ENCODE results near the gene JAKMIP2. TPM values are rescaled to one million over a fixed set of nuclear protein-coding genes. Genes with fewer than 3 reads are reported as not detected.

Gene JAKMIP2
- polyA plus RNA-seq, 1 donor from 2014 or later, result 46.3 TPM

- H4K20me1 ChIP-seq (ENCODE audit: insufficient read depth), result no peaks in the 10 kb centered on the region
- H3K36me3 ChIP-seq (ENCODE audit: insufficient read depth, low read length), result peaks cover 7% of the 10 kb centered on the region
- no peaks in the 10 kb centered on the region for H3K79me2 ChIP-seq (replicated peaks; ENCODE audit: insufficient read depth, low read length)
- H3K4me2 ChIP-seq (ENCODE audit: low read length), result no peak overlapping the region
- H3K9ac ChIP-seq (ENCODE audit: low read length), result no peak overlapping the region
- no peaks in the 10 kb centered on the region for H3K27me3 ChIP-seq (ENCODE audit: insufficient read depth, low read depth, low read length)
- H3F3A ChIP-seq (ENCODE audit: insufficient read depth, low read length, poor library complexity, severe bottlenecking), result peaks cover 15% of the 10 kb centered on the region
- no peak overlapping the region for H2AFZ ChIP-seq (ENCODE audit: low read depth, low read length)
- TF ChIP-seq POLR2AphosphoS5 (IDR thresholded peaks at IDR 0.05), result no peak
- no peak for TF ChIP-seq SMC3 (conservative IDR thresholded peaks at IDR 0.05; ENCODE audit: poor library complexity)
- no peak for TF ChIP-seq EZH2 (IDR thresholded peaks at IDR 0.05; ENCODE audit: borderline replicate concordance, insufficient read depth, low read length, poor library complexity, severe bottlenecking)
- no peak overlapping the region for H3K4me3 ChIP-seq (ENCODE audit: low read length)
- H3K27ac ChIP-seq (ENCODE audit: low read length), result no peak overlapping the region
- no peaks in the 10 kb centered on the region for H3K9me2 ChIP-seq (ENCODE audit: insufficient read depth, low read length)
- H3K9me3 ChIP-seq (ENCODE audit: low read length), result no peaks in the 10 kb centered on the region
These were observed 116.1 kb downstream of the JAKMIP2 start for GRCh38 chr5:147666419-147666818.

GRCh38 chr5:147661541-147661940 is 121.0 kb downstream of the JAKMIP2 start:
- Histone ChIP-seq H3K27me3 (ENCODE audit: insufficient read depth, low read depth, low read length) (no peaks in the 10 kb centered on the region), H3K79me2 (replicated peaks; ENCODE audit: insufficient read depth, low read length) (no peaks in the 10 kb centered on the region), H3F3A (ENCODE audit: insufficient read depth, low read length, poor library complexity, severe bottlenecking) (no peaks in the 10 kb centered on the region), H3K9me3 (ENCODE audit: low read length) (peaks cover 5% of the 10 kb centered on the region), H3K9me2 (ENCODE audit: insufficient read depth, low read length) (no peaks in the 10 kb centered on the region), H3K27ac (ENCODE audit: low read length) (no peak overlapping the region), H3K9ac (ENCODE audit: low read length) (no peak overlapping the region), H4K20me1 (ENCODE audit: insufficient read depth) (no peaks in the 10 kb centered on the region), H3K36me3 (ENCODE audit: insufficient read depth, low read length) (peaks cover 14% of the 10 kb centered on the region), H2AFZ (ENCODE audit: low read depth, low read length) (no peak overlapping the region), H3K4me2 (ENCODE audit: low read length) (no peak overlapping the region), H3K4me3 (ENCODE audit: low read length) (no peak overlapping the region)
- TF ChIP-seq, protein P1, sequence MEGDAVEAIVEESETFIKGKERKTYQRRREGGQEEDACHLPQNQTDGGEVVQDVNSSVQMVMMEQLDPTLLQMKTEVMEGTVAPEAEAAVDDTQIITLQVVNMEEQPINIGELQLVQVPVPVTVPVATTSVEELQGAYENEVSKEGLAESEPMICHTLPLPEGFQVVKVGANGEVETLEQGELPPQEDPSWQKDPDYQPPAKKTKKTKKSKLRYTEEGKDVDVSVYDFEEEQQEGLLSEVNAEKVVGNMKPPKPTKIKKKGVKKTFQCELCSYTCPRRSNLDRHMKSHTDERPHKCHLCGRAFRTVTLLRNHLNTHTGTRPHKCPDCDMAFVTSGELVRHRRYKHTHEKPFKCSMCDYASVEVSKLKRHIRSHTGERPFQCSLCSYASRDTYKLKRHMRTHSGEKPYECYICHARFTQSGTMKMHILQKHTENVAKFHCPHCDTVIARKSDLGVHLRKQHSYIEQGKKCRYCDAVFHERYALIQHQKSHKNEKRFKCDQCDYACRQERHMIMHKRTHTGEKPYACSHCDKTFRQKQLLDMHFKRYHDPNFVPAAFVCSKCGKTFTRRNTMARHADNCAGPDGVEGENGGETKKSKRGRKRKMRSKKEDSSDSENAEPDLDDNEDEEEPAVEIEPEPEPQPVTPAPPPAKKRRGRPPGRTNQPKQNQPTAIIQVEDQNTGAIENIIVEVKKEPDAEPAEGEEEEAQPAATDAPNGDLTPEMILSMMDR (IDR thresholded peaks at IDR 0.05; ENCODE audit: poor library complexity, severe bottlenecking), result no peak
- TF ChIP-seq RAD21 (conservative IDR thresholded peaks at IDR 0.05), result no peak

DNA sequence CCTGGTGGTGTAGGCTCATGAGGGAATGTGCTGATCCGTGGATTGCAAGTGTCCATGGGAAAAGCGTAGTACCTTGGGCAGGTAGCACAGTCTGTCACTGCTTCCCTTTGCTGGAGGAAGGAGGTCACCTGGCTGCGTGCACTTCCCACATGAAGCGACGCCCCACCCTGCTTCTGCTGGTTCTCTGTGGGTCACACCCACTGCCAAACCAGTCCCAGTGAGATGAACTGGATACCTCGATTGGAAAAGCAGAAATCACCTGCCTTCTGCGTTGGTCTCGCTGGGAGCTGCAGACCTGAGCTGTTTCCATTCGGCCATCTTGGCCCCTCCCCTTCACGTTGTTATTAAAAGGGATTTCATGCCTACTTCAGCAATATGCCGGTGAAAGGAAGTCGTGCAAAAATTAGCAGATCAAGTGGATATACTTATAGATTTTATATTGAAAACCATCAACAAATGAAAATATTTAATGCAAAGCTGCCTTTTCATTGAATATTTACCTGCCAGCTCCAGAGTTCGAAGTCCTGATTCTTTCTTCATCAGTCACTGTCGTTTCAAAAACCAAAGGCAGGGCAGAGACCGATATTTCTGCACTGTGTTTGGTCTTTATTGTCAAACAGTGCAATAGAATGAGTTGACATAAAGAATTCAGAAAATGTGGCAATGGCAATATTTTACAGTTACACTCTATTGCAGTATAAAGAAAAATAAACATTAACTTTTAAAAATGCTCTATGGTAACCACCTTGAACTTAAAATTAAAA is 123.2 kb downstream of the JAKMIP2 start:
- no peaks in the 10 kb centered on the region for H3F3A ChIP-seq (ENCODE audit: insufficient read depth, low read length, poor library complexity, severe bottlenecking)
- no peaks in the 10 kb centered on the region for H3K27me3 ChIP-seq (ENCODE audit: insufficient read depth, low read depth, low read length)
- H3K9ac ChIP-seq (ENCODE audit: low read length), result no peak overlapping the region
- peaks cover 9% of the 10 kb centered on the region for H3K9me3 ChIP-seq (ENCODE audit: low read length)
- TF ChIP-seq MXI1 (conservative IDR thresholded peaks at IDR 0.05; ENCODE audit: poor library complexity, severe bottlenecking), result no peak
- TF ChIP-seq, protein P1 (IDR thresholded peaks at IDR 0.05; ENCODE audit: poor library complexity, severe bottlenecking), result no peak
- TF ChIP-seq TAF1 (IDR thresholded peaks at IDR 0.05; ENCODE audit: low read depth), result no peak
- no peak for TF ChIP-seq RAD21 (conservative IDR thresholded peaks at IDR 0.05)
- TF ChIP-seq, protein P2, sequence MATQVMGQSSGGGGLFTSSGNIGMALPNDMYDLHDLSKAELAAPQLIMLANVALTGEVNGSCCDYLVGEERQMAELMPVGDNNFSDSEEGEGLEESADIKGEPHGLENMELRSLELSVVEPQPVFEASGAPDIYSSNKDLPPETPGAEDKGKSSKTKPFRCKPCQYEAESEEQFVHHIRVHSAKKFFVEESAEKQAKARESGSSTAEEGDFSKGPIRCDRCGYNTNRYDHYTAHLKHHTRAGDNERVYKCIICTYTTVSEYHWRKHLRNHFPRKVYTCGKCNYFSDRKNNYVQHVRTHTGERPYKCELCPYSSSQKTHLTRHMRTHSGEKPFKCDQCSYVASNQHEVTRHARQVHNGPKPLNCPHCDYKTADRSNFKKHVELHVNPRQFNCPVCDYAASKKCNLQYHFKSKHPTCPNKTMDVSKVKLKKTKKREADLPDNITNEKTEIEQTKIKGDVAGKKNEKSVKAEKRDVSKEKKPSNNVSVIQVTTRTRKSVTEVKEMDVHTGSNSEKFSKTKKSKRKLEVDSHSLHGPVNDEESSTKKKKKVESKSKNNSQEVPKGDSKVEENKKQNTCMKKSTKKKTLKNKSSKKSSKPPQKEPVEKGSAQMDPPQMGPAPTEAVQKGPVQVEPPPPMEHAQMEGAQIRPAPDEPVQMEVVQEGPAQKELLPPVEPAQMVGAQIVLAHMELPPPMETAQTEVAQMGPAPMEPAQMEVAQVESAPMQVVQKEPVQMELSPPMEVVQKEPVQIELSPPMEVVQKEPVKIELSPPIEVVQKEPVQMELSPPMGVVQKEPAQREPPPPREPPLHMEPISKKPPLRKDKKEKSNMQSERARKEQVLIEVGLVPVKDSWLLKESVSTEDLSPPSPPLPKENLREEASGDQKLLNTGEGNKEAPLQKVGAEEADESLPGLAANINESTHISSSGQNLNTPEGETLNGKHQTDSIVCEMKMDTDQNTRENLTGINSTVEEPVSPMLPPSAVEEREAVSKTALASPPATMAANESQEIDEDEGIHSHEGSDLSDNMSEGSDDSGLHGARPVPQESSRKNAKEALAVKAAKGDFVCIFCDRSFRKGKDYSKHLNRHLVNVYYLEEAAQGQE (IDR thresholded peaks at IDR 0.05; ENCODE audit: borderline replicate concordance), result no peak
- no peak for TF ChIP-seq SMC3 (conservative IDR thresholded peaks at IDR 0.05; ENCODE audit: poor library complexity)
- TF ChIP-seq POLR2AphosphoS5 (IDR thresholded peaks at IDR 0.05), result no peak
- no peak for TF ChIP-seq EP300 (conservative IDR thresholded peaks at IDR 0.05; ENCODE audit: poor library complexity, severe bottlenecking)
- TF ChIP-seq EZH2 (IDR thresholded peaks at IDR 0.05; ENCODE audit: borderline replicate concordance, insufficient read depth, low read length, poor library complexity, severe bottlenecking), result no peak
- no peaks in the 10 kb centered on the region for H3K79me2 ChIP-seq (replicated peaks; ENCODE audit: insufficient read depth, low read length)
- H3K4me3 ChIP-seq (ENCODE audit: low read length), result no peak overlapping the region
- H3K9me2 ChIP-seq (ENCODE audit: insufficient read depth, low read length), result no peaks in the 10 kb centered on the region
- no peak overlapping the region for H2AFZ ChIP-seq (ENCODE audit: low read depth, low read length)
- H3K4me2 ChIP-seq (ENCODE audit: low read length), result no peak overlapping the region
- H3K36me3 ChIP-seq (ENCODE audit: insufficient read depth, low read length), result peaks cover 14% of the 10 kb centered on the region
- H4K20me1 ChIP-seq (ENCODE audit: insufficient read depth), result no peaks in the 10 kb centered on the region
- H3K27ac ChIP-seq (ENCODE audit: low read length), result no peak overlapping the region
